GM12878 (cell line): Measurements from ENCODE around the gene MFAP2. TPM values are rescaled to one million over a fixed set of nuclear protein-coding genes. Genes with fewer than 3 reads are reported as not detected.

Experiments
- BMI1 ChIP-seq: fragments of 450-650 bp; IDR thresholded peaks from 2 replicates; pipeline ENCODE4 v1.6.1; 2016; ENCODE audit warnings: mild to moderate bottlenecking, moderate library complexity, borderline replicate concordance
- CBFB ChIP-seq: IDR thresholded peaks from 2 replicates; pipeline ENCODE4 v1.6.1; 2016; ENCODE audit warnings: antibody characterized with exemption, low read depth
- CEBPZ ChIP-seq: fragments of 150-350 bp; IDR thresholded peaks from 2 replicates; pipeline ENCODE4 v1.6.1; 2016; ENCODE audit warnings: low read depth, low read length
- CHD1 ChIP-seq: IDR thresholded peaks from 2 replicates; pipeline ENCODE4 v1.6.1; 2012; ENCODE audit warnings: low read depth, low read length, improper control_type of control experiment
- DPF2 ChIP-seq: fragments of 450-650 bp; IDR thresholded peaks from 2 replicates; pipeline ENCODE4 v1.6.1; 2017; ENCODE audit warnings: mild to moderate bottlenecking
- E2F8 ChIP-seq: fragments of 450-650 bp; IDR thresholded peaks from 2 replicates; pipeline ENCODE4 v1.6.1; 2018; ENCODE audit warnings: mild to moderate bottlenecking, low read depth, moderate library complexity; ENCODE audit not compliant: partially characterized antibody
- EED ChIP-seq: sonication (generic); IDR thresholded peaks from 2 replicates; pipeline ENCODE4 v1.6.1; 2016; ENCODE audit warnings: antibody characterized with exemption, low read depth
- ETV6 ChIP-seq, 2 experiments: fragments of 450-650 bp in 1 of 2; IDR thresholded peaks in 1 of 2; conservative IDR thresholded peaks in 1 of 2; 2 replicates each; pipeline ENCODE4 v1.6.1; 2014; ENCODE audit warnings: antibody characterized with exemption in 1 of 2, borderline replicate concordance in 1 of 2, low read depth in 1 of 2, mild to moderate bottlenecking in 1 of 2, moderate library complexity in 1 of 2
- EZH2 ChIP-seq: IDR thresholded peaks from 2 replicates; pipeline ENCODE4 v1.6.1; 2012; ENCODE audit warnings: low read depth, mild to moderate bottlenecking, control low read depth, inconsistent platforms, low read length, borderline replicate concordance; ENCODE audit not compliant: control insufficient read depth
- HDGF ChIP-seq: fragments of 450-650 bp; IDR thresholded peaks from 2 replicates; pipeline ENCODE4 v1.6.1; 2016; ENCODE audit warnings: antibody characterized with exemption
- KDM1A ChIP-seq: fragments of 200-600 bp; sonication (generic); IDR thresholded peaks from 2 replicates; pipeline ENCODE4 v1.6.1; 2016; ENCODE audit warnings: borderline replicate concordance
- MEF2B ChIP-seq: fragments of 450-650 bp; IDR thresholded peaks from 2 replicates; pipeline ENCODE4 v1.6.1; 2018; ENCODE audit warnings: mild to moderate bottlenecking, moderate library complexity; ENCODE audit not compliant: partially characterized antibody, poor library complexity, severe bottlenecking
- MYB ChIP-seq: fragments of 150-350 bp; IDR thresholded peaks from 2 replicates; pipeline ENCODE4 v1.6.1; 2014; ENCODE audit warnings: mild to moderate bottlenecking, low read depth, low read length, borderline replicate concordance
- NFYB ChIP-seq: IDR thresholded peaks from 2 replicates; pipeline ENCODE4 v1.6.1; 2011; ENCODE audit warnings: low read depth, mild to moderate bottlenecking, low read length, improper control_type of control experiment, moderate library complexity; ENCODE audit not compliant: insufficient read depth
- NRF1 ChIP-seq: conservative IDR thresholded peaks from 2 replicates; pipeline ENCODE4 v1.6.1; 2011; ENCODE audit warnings: mild to moderate bottlenecking, low read depth, low read length, improper control_type of control experiment
- PML ChIP-seq: IDR thresholded peaks from 2 replicates; pipeline ENCODE4 v1.6.1; 2012; ENCODE audit warnings: low read length, inconsistent platforms
- SIN3A ChIP-seq: IDR thresholded peaks from 2 replicates; pipeline ENCODE4 v1.6.1; 2012; ENCODE audit warnings: low read depth, low read length, improper control_type of control experiment
- SIX5 ChIP-seq: IDR thresholded peaks from 2 replicates; pipeline ENCODE4 v1.6.1; 2011; ENCODE audit warnings: mild to moderate bottlenecking, low read depth, low read length, moderate library complexity; ENCODE audit not compliant: severe bottlenecking
- SP1 ChIP-seq: IDR thresholded peaks from one replicate; pipeline ENCODE4 v1.6.1; 2011; ENCODE audit warnings: low read depth, low read length
- TAF1 ChIP-seq: IDR thresholded peaks from 2 replicates; pipeline ENCODE4 v1.6.1; 2011; ENCODE audit warnings: mild to moderate bottlenecking, low read depth, low read length, borderline replicate concordance
- TBL1XR1 ChIP-seq: IDR thresholded peaks from 2 replicates; pipeline ENCODE4 v1.6.1; 2012; ENCODE audit warnings: low read depth, low read length, improper control_type of control experiment
- TCF7 ChIP-seq: IDR thresholded peaks from 2 replicates; pipeline ENCODE4 v1.6.1; 2014; ENCODE audit warnings: antibody characterized with exemption, borderline replicate concordance
- YBX1 ChIP-seq: fragments of 450-650 bp; IDR thresholded peaks from 2 replicates; pipeline ENCODE4 v1.6.1; 2016; ENCODE audit warnings: antibody characterized with exemption
- ZBED1 ChIP-seq: IDR thresholded peaks from 2 replicates; pipeline ENCODE4 v1.6.1; 2016; ENCODE audit warnings: borderline replicate concordance
- polyA plus RNA-seq, 11 experiments: library from polyadenylated mRNA; depleted of rRNA in 4 of 11; unstranded in 6 of 11; stranded (reverse) in 5 of 11; fragments of >200 nt; fragmentation: Nextera tagmentation in 4 of 11; fragmentation: Illumina TruSeq in 1 of 11; extraction: Ambion mirVana in 4 of 11; extraction: Trizol in 1 of 11; gene quantifications; 1 replicate in 1 of 11; 2 replicates in 10 of 11; pipeline versions ENCODE4 v1.2.1 to v1.2.3, GENCODE V29; 2011 to 2016; ENCODE audit warnings: inconsistent platforms in 2 of 11, missing spikeins in 2 of 11, low read depth in 1 of 11
- total RNA-seq, 4 experiments: library from RNA; depleted of rRNA in 3 of 4; stranded (reverse); fragments of >200 nt in 3 of 4; fragmentation: Illumina TruSeq in 1 of 4; extraction: Trizol in 1 of 4; gene quantifications; 2 replicates each; pipeline versions ENCODE4 v1.2.1 to v1.2.3, GENCODE V29; 2013 to 2021

MFAP2 gene
- total and polyA plus RNA-seq, 10 of the 15 experiments (the other 5 are each of a cell fraction or from before 2014, with no cell fraction given) = 0.16 TPM; not detected in 9

GRCh38 chr1:16960560-16961296, 19.7 kb downstream of the MFAP2 start (continued):
- no peak for TF ChIP-seq BMI1
- TF ChIP-seq E2F8 = no peak
- TF ChIP-seq TAF1 = no peak
- peak; percentile 38; the same call in 1 of the 2 replicates for TF ChIP-seq DPF2
- no peak for TF ChIP-seq PML
- TF ChIP-seq TCF7 = no peak
- TF ChIP-seq ETV6 (conservative IDR thresholded peaks at IDR 0.05 in 1 of 2, IDR thresholded peaks at IDR 0.05 in 1 of 2; ENCODE audit: borderline replicate concordance in 1 of 2, low read depth in 1 of 2) = no peak
- no peak for TF ChIP-seq MYB
- no peak for TF ChIP-seq TBL1XR1
- TF ChIP-seq KDM1A = no peak
- no peak for TF ChIP-seq NFYB
- TF ChIP-seq HDGF = no peak
- TF ChIP-seq MEF2B = no peak
- TF ChIP-seq YBX1 = no peak
- peak; percentile 66; the same call in 1 of the 2 replicates for TF ChIP-seq EED
- TF ChIP-seq SIX5 = no peak
- TF ChIP-seq CEBPZ = no peak
- TF ChIP-seq SIN3A = no peak
- no peak for TF ChIP-seq EZH2
- no peak for TF ChIP-seq CBFB
- no peak for TF ChIP-seq CHD1
- TF ChIP-seq ZBED1 = no peak
- TF ChIP-seq SP1 = no peak
- no peak for TF ChIP-seq NRF1
